Testis (tissue), 2 donors: Measurements from ENCODE around the gene METTL17.

Experiments used
- POLR2A ChIP-seq: fragments of 450-650 bp; IDR thresholded peaks from one replicate; pipeline ENCODE4 v1.6.1; 2017; ENCODE audit warnings: antibody characterized with exemption, mild to moderate bottlenecking, moderate library complexity
- TF ChIP-seq, protein P1 (sequence below), 3 experiments: fragments of 450-650 bp in 2 of 3; fragments of 200-600 bp in 1 of 3; sonication (generic) in 1 of 3; IDR thresholded peaks; one replicate each; pipeline ENCODE4 v1.5.1; 2016 to 2019; ENCODE audit warnings: antibody characterized with exemption in 3 of 3, mild to moderate bottlenecking in 2 of 3, moderate library complexity in 1 of 3

DNA sequence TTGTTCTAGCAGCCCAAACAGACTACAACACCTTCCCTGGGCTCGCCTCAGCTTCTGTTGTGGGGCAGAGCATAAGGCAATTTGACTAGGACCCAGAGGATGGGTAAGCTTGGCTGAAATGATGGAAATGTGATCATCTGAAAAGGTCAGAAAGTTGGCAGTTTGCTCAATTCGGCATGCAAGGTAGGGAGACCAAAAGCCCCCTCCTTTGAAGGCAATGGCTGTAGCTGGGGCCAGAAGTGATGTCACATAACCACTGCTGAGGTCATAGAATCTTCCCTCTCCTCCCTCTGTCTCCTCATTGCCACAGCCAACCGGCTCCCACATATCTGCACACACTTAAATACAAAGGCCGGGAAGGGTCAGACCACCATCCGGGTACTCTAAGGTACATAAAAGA is 40.1 kb downstream of the METTL17 start, which contains the start of gene TPPP2:
- TF ChIP-seq, protein P1, sequence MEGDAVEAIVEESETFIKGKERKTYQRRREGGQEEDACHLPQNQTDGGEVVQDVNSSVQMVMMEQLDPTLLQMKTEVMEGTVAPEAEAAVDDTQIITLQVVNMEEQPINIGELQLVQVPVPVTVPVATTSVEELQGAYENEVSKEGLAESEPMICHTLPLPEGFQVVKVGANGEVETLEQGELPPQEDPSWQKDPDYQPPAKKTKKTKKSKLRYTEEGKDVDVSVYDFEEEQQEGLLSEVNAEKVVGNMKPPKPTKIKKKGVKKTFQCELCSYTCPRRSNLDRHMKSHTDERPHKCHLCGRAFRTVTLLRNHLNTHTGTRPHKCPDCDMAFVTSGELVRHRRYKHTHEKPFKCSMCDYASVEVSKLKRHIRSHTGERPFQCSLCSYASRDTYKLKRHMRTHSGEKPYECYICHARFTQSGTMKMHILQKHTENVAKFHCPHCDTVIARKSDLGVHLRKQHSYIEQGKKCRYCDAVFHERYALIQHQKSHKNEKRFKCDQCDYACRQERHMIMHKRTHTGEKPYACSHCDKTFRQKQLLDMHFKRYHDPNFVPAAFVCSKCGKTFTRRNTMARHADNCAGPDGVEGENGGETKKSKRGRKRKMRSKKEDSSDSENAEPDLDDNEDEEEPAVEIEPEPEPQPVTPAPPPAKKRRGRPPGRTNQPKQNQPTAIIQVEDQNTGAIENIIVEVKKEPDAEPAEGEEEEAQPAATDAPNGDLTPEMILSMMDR (IDR thresholded peaks at IDR 0.05), result no peak
- TF ChIP-seq POLR2A, result no peak
